Measurements from ENCODE around the gene CTNND2.

Gene CTNND2

DNA sequence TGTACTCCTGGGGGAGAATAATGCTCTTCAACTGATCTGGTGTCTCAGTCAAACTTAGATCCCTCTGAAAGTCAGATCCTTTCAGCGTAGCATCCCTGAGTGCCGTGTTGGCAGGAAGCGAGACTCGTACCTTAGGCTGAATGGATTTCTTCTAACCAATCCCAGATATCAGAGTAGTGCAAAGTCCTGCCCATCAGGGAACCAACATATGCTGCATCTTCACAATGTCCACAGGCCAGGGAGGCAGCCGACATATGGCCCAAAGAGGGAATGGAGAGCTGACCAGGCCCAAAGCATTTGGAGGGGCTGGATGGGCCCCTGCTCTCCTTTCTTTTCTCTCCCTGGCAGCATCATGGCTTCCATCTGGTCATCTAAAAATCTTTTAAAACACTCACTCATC is 646.2 kb downstream of the CTNND2 start:
- Histone ChIP-seq H3F3A (ENCODE audit: control insufficient read depth, insufficient read depth) (no peaks in the 10 kb centered on the region), H3K36me3 (ENCODE audit: control insufficient read depth, low read length) (no peaks in the 10 kb centered on the region), H4K20me1 (ENCODE audit: control insufficient read depth, insufficient read depth, low read depth, low read length) (no peaks in the 10 kb centered on the region), H3K9me3 (ENCODE audit: control insufficient read depth, insufficient read depth, low read length) (no peaks in the 10 kb centered on the region), H3K4me3 (ENCODE audit: low read length) (no peak overlapping the region), H3K4me1 (ENCODE audit: control insufficient read depth, low read length) (no peaks in the 10 kb centered on the region), H3K27ac (ENCODE audit: low read depth, low read length) (no peak overlapping the region), H3K79me2 (ENCODE audit: control insufficient read depth, low read length) (no peaks in the 10 kb centered on the region), H3K4me2 (ENCODE audit: low read length) (no peak overlapping the region), H3K27me3 (ENCODE audit: control insufficient read depth, low read length) (no peaks in the 10 kb centered on the region), H3K9me2 (replicated peaks; ENCODE audit: control insufficient read depth, low read length) (no peaks in the 10 kb centered on the region)
- TF ChIP-seq EZH2phosphoT487 (IDR thresholded peaks at IDR 0.05; ENCODE audit: borderline replicate concordance, low read length), result no peak
- TF ChIP-seq, protein P1, sequence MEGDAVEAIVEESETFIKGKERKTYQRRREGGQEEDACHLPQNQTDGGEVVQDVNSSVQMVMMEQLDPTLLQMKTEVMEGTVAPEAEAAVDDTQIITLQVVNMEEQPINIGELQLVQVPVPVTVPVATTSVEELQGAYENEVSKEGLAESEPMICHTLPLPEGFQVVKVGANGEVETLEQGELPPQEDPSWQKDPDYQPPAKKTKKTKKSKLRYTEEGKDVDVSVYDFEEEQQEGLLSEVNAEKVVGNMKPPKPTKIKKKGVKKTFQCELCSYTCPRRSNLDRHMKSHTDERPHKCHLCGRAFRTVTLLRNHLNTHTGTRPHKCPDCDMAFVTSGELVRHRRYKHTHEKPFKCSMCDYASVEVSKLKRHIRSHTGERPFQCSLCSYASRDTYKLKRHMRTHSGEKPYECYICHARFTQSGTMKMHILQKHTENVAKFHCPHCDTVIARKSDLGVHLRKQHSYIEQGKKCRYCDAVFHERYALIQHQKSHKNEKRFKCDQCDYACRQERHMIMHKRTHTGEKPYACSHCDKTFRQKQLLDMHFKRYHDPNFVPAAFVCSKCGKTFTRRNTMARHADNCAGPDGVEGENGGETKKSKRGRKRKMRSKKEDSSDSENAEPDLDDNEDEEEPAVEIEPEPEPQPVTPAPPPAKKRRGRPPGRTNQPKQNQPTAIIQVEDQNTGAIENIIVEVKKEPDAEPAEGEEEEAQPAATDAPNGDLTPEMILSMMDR (IDR thresholded peaks at IDR 0.05; ENCODE audit: low read depth, low read length, poor library complexity, severe bottlenecking), result no peak

DNA sequence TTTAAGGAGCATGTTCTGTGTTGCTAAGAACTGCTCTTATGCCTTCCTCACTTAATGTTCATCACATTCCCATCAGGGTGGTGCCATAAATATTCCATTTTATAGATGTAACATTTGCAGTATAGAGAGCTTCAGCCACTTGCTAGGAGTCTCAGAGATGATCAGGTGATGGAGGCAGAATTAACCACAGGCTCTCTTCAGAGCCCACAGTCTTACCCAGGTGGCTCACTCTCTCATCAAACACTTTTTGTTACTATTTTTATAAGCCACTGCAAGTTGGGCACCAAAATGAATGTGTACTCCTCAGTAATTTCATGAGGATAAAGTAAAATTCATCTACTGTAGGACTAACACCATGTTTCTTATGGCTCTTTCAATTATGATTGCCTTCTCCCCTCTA is 651.7 kb downstream of the CTNND2 start:
- Histone ChIP-seq H3K27me3 (ENCODE audit: control insufficient read depth, low read length) (no peaks in the 10 kb centered on the region), H3K4me3 (ENCODE audit: low read length) (no peak overlapping the region), H3K9me2 (replicated peaks; ENCODE audit: control insufficient read depth, low read length) (no peaks in the 10 kb centered on the region), H3K36me3 (ENCODE audit: control insufficient read depth, low read length) (no peaks in the 10 kb centered on the region), H3K27ac (ENCODE audit: low read depth, low read length) (no peak overlapping the region), H3F3A (ENCODE audit: control insufficient read depth, insufficient read depth) (no peaks in the 10 kb centered on the region), H3K9me3 (ENCODE audit: control insufficient read depth, insufficient read depth, low read length) (no peaks in the 10 kb centered on the region), H3K4me1 (ENCODE audit: control insufficient read depth, low read length) (no peaks in the 10 kb centered on the region), H4K20me1 (ENCODE audit: control insufficient read depth, insufficient read depth, low read depth, low read length) (no peaks in the 10 kb centered on the region), H3K79me2 (ENCODE audit: control insufficient read depth, low read length) (no peaks in the 10 kb centered on the region), H3K4me2 (ENCODE audit: low read length) (no peak overlapping the region)
- TF ChIP-seq, protein P1 (IDR thresholded peaks at IDR 0.05; ENCODE audit: low read depth, low read length, poor library complexity, severe bottlenecking), result no peak
- no peak for TF ChIP-seq EZH2phosphoT487 (IDR thresholded peaks at IDR 0.05; ENCODE audit: borderline replicate concordance, low read length)

DNA sequence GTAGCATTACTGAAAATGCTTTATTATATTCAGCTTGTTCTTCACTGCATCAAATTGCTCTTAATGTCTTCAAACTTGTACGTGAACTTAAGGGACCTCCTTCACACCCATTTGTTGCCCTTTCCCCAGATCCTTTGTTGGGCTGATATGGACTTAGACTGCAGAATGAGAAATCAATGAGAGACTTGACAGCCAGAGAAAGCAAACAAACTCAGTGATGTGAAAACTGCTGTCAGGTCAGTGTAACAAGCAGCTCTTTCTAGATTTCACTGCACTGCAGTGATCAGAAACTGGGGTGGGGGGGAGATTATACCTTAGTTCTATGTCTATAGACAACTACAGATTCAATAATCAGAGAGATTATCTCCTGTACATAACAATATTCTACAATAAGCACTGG is 652.2 kb downstream of the CTNND2 start:
- Histone ChIP-seq H3K9me3 (ENCODE audit: control insufficient read depth, insufficient read depth, low read length) (no peaks in the 10 kb centered on the region), H3K27ac (ENCODE audit: low read depth, low read length) (no peak overlapping the region), H3K79me2 (ENCODE audit: control insufficient read depth, low read length) (no peaks in the 10 kb centered on the region), H3K4me1 (ENCODE audit: control insufficient read depth, low read length) (no peaks in the 10 kb centered on the region), H3K36me3 (ENCODE audit: control insufficient read depth, low read length) (no peaks in the 10 kb centered on the region), H3K4me3 (ENCODE audit: low read length) (no peak overlapping the region), H3K9me2 (replicated peaks; ENCODE audit: control insufficient read depth, low read length) (no peaks in the 10 kb centered on the region), H3K4me2 (ENCODE audit: low read length) (no peak overlapping the region), H3F3A (ENCODE audit: control insufficient read depth, insufficient read depth) (no peaks in the 10 kb centered on the region), H4K20me1 (ENCODE audit: control insufficient read depth, insufficient read depth, low read depth, low read length) (no peaks in the 10 kb centered on the region), H3K27me3 (ENCODE audit: control insufficient read depth, low read length) (no peaks in the 10 kb centered on the region)
- no peak for TF ChIP-seq EZH2phosphoT487 (IDR thresholded peaks at IDR 0.05; ENCODE audit: borderline replicate concordance, low read length)
- TF ChIP-seq, protein P1 (IDR thresholded peaks at IDR 0.05; ENCODE audit: low read depth, low read length, poor library complexity, severe bottlenecking), result no peak

DNA sequence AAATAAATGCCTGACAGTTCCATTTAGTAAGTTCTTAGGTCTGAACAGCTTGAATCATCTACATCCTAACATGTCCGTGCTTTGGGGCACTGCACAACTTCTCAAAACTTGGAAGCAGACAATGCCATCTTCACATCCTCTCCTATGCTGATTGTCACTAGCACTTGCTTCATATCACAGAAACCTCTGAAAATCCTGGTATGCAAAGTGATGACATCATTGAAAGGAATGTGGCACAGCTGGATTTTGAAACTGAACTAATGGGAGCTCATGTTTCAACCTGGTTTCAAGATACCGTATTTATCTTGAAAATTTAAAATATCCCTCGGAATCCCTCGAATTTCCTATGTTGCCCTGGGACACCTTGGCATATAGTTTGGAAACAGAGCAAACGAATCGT is 653.0 kb downstream of the CTNND2 start:
- Histone ChIP-seq H3F3A (ENCODE audit: control insufficient read depth, insufficient read depth) (no peaks in the 10 kb centered on the region), H3K36me3 (ENCODE audit: control insufficient read depth, low read length) (no peaks in the 10 kb centered on the region), H3K4me1 (ENCODE audit: control insufficient read depth, low read length) (no peaks in the 10 kb centered on the region), H4K20me1 (ENCODE audit: control insufficient read depth, insufficient read depth, low read depth, low read length) (no peaks in the 10 kb centered on the region), H3K27me3 (ENCODE audit: control insufficient read depth, low read length) (no peaks in the 10 kb centered on the region), H3K79me2 (ENCODE audit: control insufficient read depth, low read length) (no peaks in the 10 kb centered on the region), H3K9me3 (ENCODE audit: control insufficient read depth, insufficient read depth, low read length) (no peaks in the 10 kb centered on the region), H3K4me3 (ENCODE audit: low read length) (no peak overlapping the region), H3K27ac (ENCODE audit: low read depth, low read length) (no peak overlapping the region), H3K4me2 (ENCODE audit: low read length) (no peak overlapping the region), H3K9me2 (replicated peaks; ENCODE audit: control insufficient read depth, low read length) (no peaks in the 10 kb centered on the region)
- TF ChIP-seq EZH2phosphoT487 (IDR thresholded peaks at IDR 0.05; ENCODE audit: borderline replicate concordance, low read length), result no peak
- TF ChIP-seq, protein P1 (IDR thresholded peaks at IDR 0.05; ENCODE audit: low read depth, low read length, poor library complexity, severe bottlenecking), result no peak

All from DOHH2 (cell line).